A549 (cell line): ENCODE results near the gene TMCO2.

ENCODE experiments used
- CEBPB ChIP-seq, 2 experiments: fragments of >200 bp in 1 of 2; sonication (Bioruptor Twin) in 1 of 2; formaldehyde crosslinking in 1 of 2; IDR thresholded peaks; 2 replicates each; pipeline ENCODE4 v1.6.1; 2012 to 2016
- POLR2A ChIP-seq: IDR thresholded peaks from 2 replicates; pipeline ENCODE4 v1.6.1; 2012; ENCODE audit warnings: mild to moderate bottlenecking, low read length
- SMC3 ChIP-seq: fragments of >200 bp; sonication (Bioruptor Twin); formaldehyde crosslinking; IDR thresholded peaks from 3 replicates; pipeline ENCODE4 v1.6.1; 2018; ENCODE audit warnings: inconsistent platforms
- TF ChIP-seq, protein P1 (sequence below): fragments of >200 bp; sonication (Bioruptor Twin); formaldehyde crosslinking; IDR thresholded peaks from 3 replicates; pipeline ENCODE4 v1.5.1; 2016

DNA sequence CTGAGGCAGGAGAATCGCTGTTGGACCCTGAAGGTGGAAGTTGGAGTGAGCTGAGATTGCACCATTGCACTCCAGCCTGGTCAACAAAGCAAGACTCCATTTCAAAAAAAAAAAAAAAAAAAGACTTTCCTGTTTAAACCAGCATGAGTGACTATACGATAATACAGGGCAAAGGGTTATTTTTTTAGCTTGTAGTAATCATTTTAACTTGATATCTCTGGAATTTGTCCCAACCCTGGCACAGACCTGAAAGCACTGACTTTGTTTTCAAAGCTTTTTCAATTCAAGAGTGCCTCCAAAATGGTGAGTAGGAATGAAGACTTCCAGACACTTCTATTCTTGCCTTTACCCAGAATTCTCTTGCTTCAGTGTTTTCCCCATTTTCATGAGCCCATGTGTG is 4.4 kb upstream of the TMCO2 start:
- TF ChIP-seq, protein P1, sequence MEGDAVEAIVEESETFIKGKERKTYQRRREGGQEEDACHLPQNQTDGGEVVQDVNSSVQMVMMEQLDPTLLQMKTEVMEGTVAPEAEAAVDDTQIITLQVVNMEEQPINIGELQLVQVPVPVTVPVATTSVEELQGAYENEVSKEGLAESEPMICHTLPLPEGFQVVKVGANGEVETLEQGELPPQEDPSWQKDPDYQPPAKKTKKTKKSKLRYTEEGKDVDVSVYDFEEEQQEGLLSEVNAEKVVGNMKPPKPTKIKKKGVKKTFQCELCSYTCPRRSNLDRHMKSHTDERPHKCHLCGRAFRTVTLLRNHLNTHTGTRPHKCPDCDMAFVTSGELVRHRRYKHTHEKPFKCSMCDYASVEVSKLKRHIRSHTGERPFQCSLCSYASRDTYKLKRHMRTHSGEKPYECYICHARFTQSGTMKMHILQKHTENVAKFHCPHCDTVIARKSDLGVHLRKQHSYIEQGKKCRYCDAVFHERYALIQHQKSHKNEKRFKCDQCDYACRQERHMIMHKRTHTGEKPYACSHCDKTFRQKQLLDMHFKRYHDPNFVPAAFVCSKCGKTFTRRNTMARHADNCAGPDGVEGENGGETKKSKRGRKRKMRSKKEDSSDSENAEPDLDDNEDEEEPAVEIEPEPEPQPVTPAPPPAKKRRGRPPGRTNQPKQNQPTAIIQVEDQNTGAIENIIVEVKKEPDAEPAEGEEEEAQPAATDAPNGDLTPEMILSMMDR, result no peak
- TF ChIP-seq CEBPB (IDR thresholded peaks at IDR 0.05), result no peak
- TF ChIP-seq POLR2A, result no peak
- TF ChIP-seq SMC3, result no peak
